ENCODE data around the gene MAGI1. TPM values are rescaled to one million over a fixed set of nuclear protein-coding genes. Genes with fewer than 3 reads are reported as not detected.

MAGI1 gene
- total RNA-seq, 1 donor from 2014 or later: 45.8 TPM

- intact Hi-C loops (cut with DNase I): no loop called here
- TF ChIP-seq CTCF (IDR thresholded peaks at IDR 0.05): no peak
- H3K9me3 ChIP-seq: no peaks in the 10 kb centered on the region
- peak; percentile 40 for ATAC-seq
- H3K27me3 ChIP-seq: no peaks in the 10 kb centered on the region
- no peak overlapping the region for H3K27ac ChIP-seq
- H3K4me3 ChIP-seq: no peak overlapping the region
- no peaks in the 10 kb centered on the region for H3K4me1 ChIP-seq
- no peak for DNase-seq
- no peaks in the 10 kb centered on the region for H3K36me3 ChIP-seq
These were observed 223.7 kb downstream of the MAGI1 start for GRCh38 chr3:65814845-65815578.

GRCh38 chr3:65811892-65812291 lies 226.8 kb downstream of the MAGI1 start:
- Histone ChIP-seq H3K4me1 (no peaks in the 10 kb centered on the region), H3K4me3 (no peak overlapping the region), H3K27me3 (no peaks in the 10 kb centered on the region), H3K9me3 (no peaks in the 10 kb centered on the region), H3K27ac (no peak overlapping the region), H3K36me3 (no peaks in the 10 kb centered on the region)
- no peak for DNase-seq
- intact Hi-C loops (cut with DNase I): no loop called here
- TF ChIP-seq CTCF (IDR thresholded peaks at IDR 0.05): no peak
- ATAC-seq: no peak

- ATAC-seq (no peak), DNase-seq (no peak)
- Histone ChIP-seq H3K4me3 (no peak overlapping the region), H3K9me3 (no peaks in the 10 kb centered on the region), H3K36me3 (no peaks in the 10 kb centered on the region), H3K27ac (no peak overlapping the region), H3K27me3 (no peaks in the 10 kb centered on the region), H3K4me1 (no peaks in the 10 kb centered on the region)
- no peak for TF ChIP-seq CTCF (IDR thresholded peaks at IDR 0.05)
- intact Hi-C loops (cut with DNase I): no loop called here
These were observed 227.5 kb downstream of the MAGI1 start for GRCh38 chr3:65811086-65811761.

- Histone ChIP-seq H3K4me1 (no peaks in the 10 kb centered on the region), H3K27ac (no peak overlapping the region), H3K4me3 (no peak overlapping the region), H3K27me3 (no peaks in the 10 kb centered on the region), H3K36me3 (no peaks in the 10 kb centered on the region), H3K9me3 (no peaks in the 10 kb centered on the region)
- ATAC-seq (no peak), DNase-seq (no peak)
- TF ChIP-seq CTCF (IDR thresholded peaks at IDR 0.05): no peak
- intact Hi-C loops (cut with DNase I): no loop called here
These were observed 228.4 kb downstream of the MAGI1 start for GRCh38 chr3:65810302-65810701.

- Histone ChIP-seq H3K27me3 (no peaks in the 10 kb centered on the region), H3K9me3 (no peaks in the 10 kb centered on the region), H3K36me3 (no peaks in the 10 kb centered on the region), H3K4me1 (no peaks in the 10 kb centered on the region), H3K27ac (no peak overlapping the region), H3K4me3 (no peak overlapping the region)
- no peak for ATAC-seq
- intact Hi-C loops (cut with DNase I): no loop called here
- no peak for DNase-seq
- no peak for TF ChIP-seq CTCF (IDR thresholded peaks at IDR 0.05)
These were observed 229.0 kb downstream of the MAGI1 start for GRCh38 chr3:65809641-65810150.
